Epidermal melanocyte (primary cell): ENCODE measurements around the gene NUDT2.

Experiments
- DNase-seq: peaks from one replicate; pipeline ENCODE4 v3.0.0; 2011; ENCODE audit warnings: low spot score; ENCODE audit not compliant: insufficient read length

NUDT2 gene

GRCh38 chr9:34370335-34370969, 41.1 kb downstream of the NUDT2 start:
- DNase-seq, result no peak

- no peak for DNase-seq
These were observed 41.9 kb downstream of the NUDT2 start for GRCh38 chr9:34370970-34371880.

GRCh38 chr9:34371886-34372466, 42.6 kb downstream of the NUDT2 start:
- DNase-seq, result no peak

GRCh38 chr9:34372467-34373011, 43.2 kb downstream of the NUDT2 start:
- no peak for DNase-seq

- no peak for DNase-seq
These were observed 44.4 kb downstream of the NUDT2 start for GRCh38 chr9:34373749-34374148.

- no peak for DNase-seq
These were observed 45.0 kb downstream of the NUDT2 start for GRCh38 chr9:34374339-34374738.

- no peak for DNase-seq
These were observed 45.7 kb downstream of the NUDT2 start for GRCh38 chr9:34374905-34375552.

GRCh38 chr9:34375901-34376595, 46.7 kb downstream of the NUDT2 start:
- no peak for DNase-seq

- peak; percentile 97 for DNase-seq
These were observed 47.4 kb downstream of the NUDT2 start, which contains the start of gene MYORG for GRCh38 chr9:34376596-34377403. TSS of gene MYORG (minus strand) at chr9:34376898. CDS start at chr9:34372943, 3,955 bp downstream.

- DNase-seq, result no peak
These were observed 48.0 kb downstream of the NUDT2 start for GRCh38 chr9:34377404-34377746.

- no peak for DNase-seq
These were observed 49.1 kb downstream of the NUDT2 start for GRCh38 chr9:34378376-34379060.

- DNase-seq, result peak; percentile 89
These were observed 50.1 kb downstream of the NUDT2 start for GRCh38 chr9:34379334-34380033.

GRCh38 chr9:34380034-34380510, 50.7 kb downstream of the NUDT2 start:
- DNase-seq, result no peak

- DNase-seq, result peak; percentile 77
These were observed 51.3 kb downstream of the NUDT2 start for GRCh38 chr9:34380511-34381315.

GRCh38 chr9:34381323-34381722, 52.0 kb downstream of the NUDT2 start:
- DNase-seq, result no peak

- no peak for DNase-seq
These were observed 52.7 kb downstream of the NUDT2 start for GRCh38 chr9:34382054-34382453.

- DNase-seq, result no peak
These were observed 53.5 kb downstream of the NUDT2 start for GRCh38 chr9:34382879-34383278.

- DNase-seq, result no peak
These were observed 54.5 kb downstream of the NUDT2 start for GRCh38 chr9:34383904-34384303.
